B cell (primary cell): ENCODE measurements around the gene GBP5. TPM values are rescaled to one million over a fixed set of nuclear protein-coding genes. Genes with fewer than 3 reads are reported as not detected.
A peak's percentile ranks its signal among the peaks of the same experiment; 100 is the strongest.

Experiments used
- ATAC-seq: fragments of 200-7000 bp; cut with Tn5 transposase; one replicate; pipeline ENCODE4 v1.10.0; 2021; ENCODE audit warnings: low read depth, mild to moderate bottlenecking, moderate number of reproducible peaks, moderate library complexity
- CTCF ChIA-PET: fragments of 350-600 bp; sonication (Branson Sonifier 250); formaldehyde crosslinking; loops from one replicate; lab custom pipeline; 2021; ENCODE audit warnings: antibody characterized with exemption, inconsistent platforms; lab: Charles Lee
- POLR2A ChIA-PET: fragments of 350-600 bp; sonication (Branson Sonifier 250); formaldehyde crosslinking; loops from one replicate; lab custom pipeline; 2021; ENCODE audit warnings: antibody characterized with exemption; lab: Charles Lee
- DNase-seq: peaks from one replicate; pipeline ENCODE4 v3.0.0; 2013
- H2AFZ ChIP-seq: 2 replicates; pipeline ENCODE4 v1.6.1; 2012; ENCODE audit warnings: mild to moderate bottlenecking, low read depth, low read length; ENCODE audit not compliant: insufficient read depth, poor library complexity, severe bottlenecking
- H3K27ac ChIP-seq, 2 donors: 1 replicate in 1 of 2; 2 replicates in 1 of 2; pipeline ENCODE4 v1.5.1; 2012 to 2013; ENCODE audit warnings: low read length in 2 of 2, mild to moderate bottlenecking in 2 of 2, moderate library complexity in 1 of 2
- H3K27me3 ChIP-seq, 4 experiments: fragments of 200-600 bp in 1 of 4; sonication (generic) in 1 of 4; replicated peaks in 1 of 4; 1 replicate in 2 of 4; 2 replicates in 2 of 4; pipeline versions ENCODE4 v1.6.1 to v1.7.0; 2013 to 2016; ENCODE audit warnings: low read length in 3 of 4, mild to moderate bottlenecking in 2 of 4, mixed read lengths in 1 of 4, moderate library complexity in 1 of 4; ENCODE audit not compliant: insufficient read depth in 4 of 4, control insufficient read depth in 3 of 4; ENCODE audit errors: control extremely low read depth in 1 of 4
- H3K36me3 ChIP-seq, 2 experiments: replicated peaks in 1 of 2; 1 replicate in 1 of 2; 2 replicates in 1 of 2; pipeline versions ENCODE4 v1.6.1 to v1.7.1; 2013; ENCODE audit warnings: low read length in 1 of 2; ENCODE audit not compliant: insufficient read depth in 2 of 2, control insufficient read depth in 1 of 2; ENCODE audit errors: control extremely low read depth in 1 of 2, extremely low read depth in 1 of 2
- H3K4me1 ChIP-seq, 2 donors: fragments of 200-600 bp in 1 of 2; sonication (generic) in 1 of 2; 1 replicate in 1 of 2; 2 replicates in 1 of 2; pipeline versions ENCODE4 v1.5.1 to v1.6.1; 2013 to 2017; ENCODE audit warnings: low read length in 2 of 2; ENCODE audit not compliant: control insufficient read depth in 2 of 2, insufficient read depth in 2 of 2
- H3K4me2 ChIP-seq: replicated peaks from 2 replicates; pipeline ENCODE3; 2012; ENCODE audit warnings: mild to moderate bottlenecking, low read depth, low read length; ENCODE audit not compliant: poor library complexity, severe bottlenecking
- H3K4me3 ChIP-seq, 5 experiments: fragments of 200-600 bp in 1 of 5; sonication (generic) in 1 of 5; 1 replicate in 3 of 5; 2 replicates in 2 of 5; pipeline versions ENCODE4 v1.5.1 to v1.7.0; 2011 to 2016; ENCODE audit warnings: low read length in 4 of 5, mild to moderate bottlenecking in 4 of 5, low read depth in 2 of 5, control low read depth in 1 of 5, moderate library complexity in 1 of 5; ENCODE audit not compliant: insufficient read depth in 1 of 5; ENCODE audit errors: control extremely low read depth in 1 of 5, extremely low read depth in 1 of 5
- H3K79me2 ChIP-seq: fragments of 200-600 bp; sonication (generic); one replicate; pipeline ENCODE4 v1.6.0; 2016; ENCODE audit warnings: low read length; ENCODE audit not compliant: control insufficient read depth, insufficient read depth
- H3K9ac ChIP-seq: fragments of 200-600 bp; sonication (generic); 2 replicates; pipeline ENCODE4 v1.6.1; 2017; ENCODE audit warnings: mild to moderate bottlenecking, low read length, moderate library complexity
- H3K9me3 ChIP-seq, 3 donors: one replicate each; pipeline versions ENCODE4 v1.6.1 to v1.7.1; 2013; ENCODE audit warnings: low read length in 2 of 3; ENCODE audit not compliant: control insufficient read depth in 2 of 3, insufficient read depth in 1 of 3; ENCODE audit errors: control extremely low read depth in 1 of 3
- H4K20me1 ChIP-seq: 2 replicates; pipeline ENCODE4 v1.6.0; 2012; ENCODE audit warnings: mild to moderate bottlenecking, low read length; ENCODE audit not compliant: insufficient read depth, control insufficient read depth, poor library complexity, severe bottlenecking
- H3K27ac Mint-ChIP-seq: one replicate; pipeline ENCODE4 v1.8.0; 2021; ENCODE audit warnings: mixed read lengths
- H3K27me3 Mint-ChIP-seq: one replicate; pipeline ENCODE4 v1.8.0; 2021; ENCODE audit warnings: mixed read lengths
- H3K4me1 Mint-ChIP-seq: one replicate; pipeline ENCODE4 v1.8.0; 2021; ENCODE audit warnings: mixed read lengths
- H3K4me3 Mint-ChIP-seq: one replicate; pipeline ENCODE4 v1.8.0; 2021; ENCODE audit warnings: mixed read lengths
- H3K9me3 Mint-ChIP-seq: one replicate; pipeline ENCODE4 v1.8.0; 2022; ENCODE audit warnings: mixed read lengths; ENCODE audit not compliant: insufficient read depth
- EZH2 ChIP-seq: IDR thresholded peaks from 2 replicates; pipeline ENCODE4 v1.6.1; 2012; ENCODE audit warnings: borderline replicate concordance, low read depth, mild to moderate bottlenecking, moderate library complexity, low read length; ENCODE audit not compliant: insufficient read depth, poor library complexity, severe bottlenecking
- WGBS: methylation state at CpG from one replicate; pipeline ENCODE4 v1.1.5; 2013; ENCODE audit warnings: missing lambda C conversion rate; ENCODE audit not compliant: insufficient coverage; 5-methylcytosine and 5-hydroxymethylcytosine counted together
- intact Hi-C: fragments of 100-400 bp; cut with micrococcal nuclease; formaldehyde crosslinking; loops from one replicate; pipeline ENCODE4 v1.10.0; 2022
- polyA plus RNA-seq: library from polyadenylated mRNA; depleted of rRNA; stranded (reverse); fragments of >200 nt; gene quantifications from 2 replicates; pipeline ENCODE4 v1.2.3, GENCODE V29; 2012
- total RNA-seq, 2 donors: library from RNA; stranded (reverse); fragments of 120-200 nt in 1 of 2; gene quantifications; 1 replicate in 1 of 2; 2 replicates in 1 of 2; pipeline versions ENCODE4 v1.2.3 to v1.2.4, GENCODE V29; 2013 to 2022
- TF ChIP-seq, protein P1 (sequence below): fragments of 200-600 bp; IDR thresholded peaks from one replicate; pipeline ENCODE4 v1.8.0; 2022; ENCODE audit warnings: antibody characterized with exemption, mild to moderate bottlenecking

GBP5 gene
- total and polyA plus RNA-seq, 2 donors (not counting 1 experiment from before 2014, with no cell fraction given) = 17.6 to 25.2 TPM

DNA sequence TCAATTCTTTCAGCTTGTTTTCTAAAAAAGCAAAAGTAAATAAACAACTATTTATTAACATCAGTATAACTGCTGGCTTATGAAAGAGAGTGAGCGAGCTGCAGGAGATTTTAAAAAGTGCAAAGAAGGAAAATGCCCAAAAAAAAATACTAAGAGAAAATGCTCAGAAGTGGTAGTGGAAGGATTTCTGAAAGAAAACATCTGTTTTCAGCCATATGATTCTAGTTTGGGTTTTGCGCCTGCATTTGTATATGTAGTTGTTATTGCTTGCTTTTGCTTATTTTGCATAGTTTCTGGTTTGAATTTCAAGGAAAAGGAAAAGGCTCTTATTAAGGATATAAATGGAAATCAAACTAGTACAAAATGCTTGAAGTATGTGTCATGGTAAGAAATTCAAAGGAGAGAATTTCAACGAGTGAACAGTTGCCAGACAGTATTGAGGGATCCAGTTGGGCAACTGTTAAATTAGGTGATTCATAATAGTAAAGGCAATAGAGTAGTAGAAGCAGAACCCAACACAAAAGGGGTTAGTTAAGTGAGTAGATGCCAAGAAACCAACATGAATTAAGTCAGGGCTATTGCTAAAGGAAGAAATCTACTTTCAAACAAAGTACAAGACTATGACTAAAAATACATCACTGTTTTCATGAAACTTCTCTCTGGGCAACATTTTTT lies 1.2 kb downstream of the GBP5 start:
- Histone ChIP-seq H2AFZ (peak overlapping the region; percentile 59), H3K4me3 (peak overlapping the region in 4 of 5 experiments; percentile 51 to 65 (median 59)), H3K4me1 (peaks cover 15 to 18% of the 10 kb centered on the region in 2 donors), H3K9me3 (peaks cover 0 to 10% (median 2%) of the 10 kb centered on the region in 3 donors), H3K4me2 (peak overlapping the region; percentile 66), H4K20me1 (no peaks in the 10 kb centered on the region), H3K79me2 (no peaks in the 10 kb centered on the region), H3K36me3 (peaks cover 0 to 18% of the 10 kb centered on the region in 2 experiments), H3K9ac (peak overlapping the region; percentile 80), H3K27ac (no peak overlapping the region), H3K27me3 (no peaks in the 10 kb centered on the region)
- intact Hi-C loops = loop anchor here (1.0 to 10.0 kb wide), 3 partner anchors 15 to 587 kb away; partner anchors contain the start of genes GBP4 and PKN2
- ATAC-seq = no peak
- Mint-ChIP-seq H3K27me3 (no peaks in the 10 kb centered on the region), H3K4me1 (peaks cover 50% of the 10 kb centered on the region), H3K27ac (peak overlapping the region; percentile 15), H3K9me3 (peaks cover 3% of the 10 kb centered on the region), H3K4me3 (peak overlapping the region; percentile 100)
- no peak for TF ChIP-seq EZH2
- TF ChIP-seq, protein P1, sequence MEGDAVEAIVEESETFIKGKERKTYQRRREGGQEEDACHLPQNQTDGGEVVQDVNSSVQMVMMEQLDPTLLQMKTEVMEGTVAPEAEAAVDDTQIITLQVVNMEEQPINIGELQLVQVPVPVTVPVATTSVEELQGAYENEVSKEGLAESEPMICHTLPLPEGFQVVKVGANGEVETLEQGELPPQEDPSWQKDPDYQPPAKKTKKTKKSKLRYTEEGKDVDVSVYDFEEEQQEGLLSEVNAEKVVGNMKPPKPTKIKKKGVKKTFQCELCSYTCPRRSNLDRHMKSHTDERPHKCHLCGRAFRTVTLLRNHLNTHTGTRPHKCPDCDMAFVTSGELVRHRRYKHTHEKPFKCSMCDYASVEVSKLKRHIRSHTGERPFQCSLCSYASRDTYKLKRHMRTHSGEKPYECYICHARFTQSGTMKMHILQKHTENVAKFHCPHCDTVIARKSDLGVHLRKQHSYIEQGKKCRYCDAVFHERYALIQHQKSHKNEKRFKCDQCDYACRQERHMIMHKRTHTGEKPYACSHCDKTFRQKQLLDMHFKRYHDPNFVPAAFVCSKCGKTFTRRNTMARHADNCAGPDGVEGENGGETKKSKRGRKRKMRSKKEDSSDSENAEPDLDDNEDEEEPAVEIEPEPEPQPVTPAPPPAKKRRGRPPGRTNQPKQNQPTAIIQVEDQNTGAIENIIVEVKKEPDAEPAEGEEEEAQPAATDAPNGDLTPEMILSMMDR = no peak
- ChIA-PET CTCF (interaction anchor here (1.8 kb wide), 1 partner anchor 272 kb away, joined by 4 read pairs; no protein-coding TSS in a partner anchor), POLR2A (interaction anchor here (1.2 kb wide), 1 partner anchor 73 kb away, joined by 4 read pairs; the partner anchor contains the start of gene GBP4)
- no peak for DNase-seq
- WGBS = 53% methylated on average over 2 of the region's 3 CpGs

DNA sequence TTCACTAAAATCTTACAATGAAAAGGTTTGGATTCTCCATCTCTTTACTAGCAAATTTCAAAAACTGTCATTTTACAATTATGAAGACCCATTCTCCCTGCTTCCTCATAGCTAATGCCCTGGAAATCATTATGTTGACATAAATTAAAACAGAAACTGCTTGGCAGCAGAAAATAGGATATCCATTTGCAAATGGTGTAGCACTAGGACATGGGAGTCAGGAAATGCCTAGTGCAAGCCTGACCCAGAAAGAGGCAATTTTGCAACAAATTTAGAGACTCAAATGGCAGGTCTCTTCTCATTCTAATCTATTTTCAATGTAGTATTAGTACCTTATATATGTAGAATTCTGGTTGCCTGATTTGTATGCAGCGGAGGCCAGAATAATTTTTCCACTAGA lies 2.2 kb downstream of the GBP5 start:
- CTCF ChIA-PET = no interaction called here
- Histone ChIP-seq H3K4me2 (peak overlapping the region; percentile 66), H2AFZ (no peak overlapping the region), H3K9me3 (peaks cover 0 to 10% (median 0%) of the 10 kb centered on the region in 3 donors), H3K79me2 (no peaks in the 10 kb centered on the region), H3K27me3 (no peaks in the 10 kb centered on the region), H3K27ac (no peak overlapping the region), H3K4me1 (peaks cover 15 to 18% of the 10 kb centered on the region in 2 donors), H3K36me3 (peaks cover 0 to 26% of the 10 kb centered on the region in 2 experiments), H4K20me1 (no peaks in the 10 kb centered on the region), H3K9ac (no peak overlapping the region), H3K4me3 (peak overlapping the region in 1 of 5 experiments; percentile 17)
- WGBS = no CpG with 5 or more reads among the region's 1 CpG
- H3K9me3 Mint-ChIP-seq = peaks cover 3% of the 10 kb centered on the region
- no peak overlapping the region for H3K27ac Mint-ChIP-seq
- ATAC-seq = no peak
- POLR2A ChIA-PET = no interaction called here
- intact Hi-C loops = loop anchor here (10.0 kb wide), 1 partner anchor 586 kb away; the partner anchor contains the start of gene PKN2
- H3K27me3 Mint-ChIP-seq = no peaks in the 10 kb centered on the region
- H3K4me1 Mint-ChIP-seq = peaks cover 50% of the 10 kb centered on the region
- no peak for TF ChIP-seq EZH2
- TF ChIP-seq, protein P1 = no peak
- DNase-seq = no peak
- H3K4me3 Mint-ChIP-seq = peak overlapping the region; percentile 100
